Measurements from ENCODE around the gene STK17A.
"Not testable (repeated sequence)": the region's sequence is repeated elsewhere in the genome, so short reads cannot be mapped to it uniquely, and the experiment has no call there.

The STK17A gene

GRCh38 chr7:43602256-43602655 lies 19.3 kb downstream of the STK17A start:
- DNase-seq = no peak

- DNase-seq = no peak
Measured at GRCh38 chr7:43604251-43604650, 21.3 kb downstream of the STK17A start.

- DNase-seq = no peak
Measured at GRCh38 chr7:43609097-43609496, 26.2 kb downstream of the STK17A start.

GRCh38 chr7:43612128-43612527 lies 29.2 kb downstream of the STK17A start:
- DNase-seq = no peak

GRCh38 chr7:43612599-43613589 lies 30.0 kb downstream of the STK17A start:
- no peak for DNase-seq

- DNase-seq = no peak
Measured at GRCh38 chr7:43615558-43616145, 32.7 kb downstream of the STK17A start.

- no peak for DNase-seq
Measured at GRCh38 chr7:43616977-43617376, 34.1 kb downstream of the STK17A start.

GRCh38 chr7:43618073-43618472 lies 35.2 kb downstream of the STK17A start:
- DNase-seq = no peak

GRCh38 chr7:43619213-43620012 lies 36.5 kb downstream of the STK17A start:
- no peak for DNase-seq

- no peak for DNase-seq
Measured at GRCh38 chr7:43621729-43622448, 39.0 kb downstream of the STK17A start.

- DNase-seq = no peak
Measured at GRCh38 chr7:43624156-43624555, 41.2 kb downstream of the STK17A start.

GRCh38 chr7:43625453-43625852 lies 42.5 kb downstream of the STK17A start:
- no peak for DNase-seq

GRCh38 chr7:43625980-43626379 lies 43.1 kb downstream of the STK17A start:
- no peak for DNase-seq

- DNase-seq = no peak
Measured at GRCh38 chr7:43626695-43627094, 43.8 kb downstream of the STK17A start.

GRCh38 chr7:43627798-43628197 lies 44.9 kb downstream of the STK17A start:
- DNase-seq = not testable (repeated sequence)

GRCh38 chr7:43628431-43628830 lies 45.5 kb downstream of the STK17A start:
- DNase-seq = no peak

- no peak for DNase-seq
Measured at GRCh38 chr7:43629857-43630256, 46.9 kb downstream of the STK17A start.

GRCh38 chr7:43630482-43630881 lies 47.6 kb downstream of the STK17A start:
- no peak for DNase-seq

- no peak for DNase-seq
Measured at GRCh38 chr7:43631559-43631958, 48.7 kb downstream of the STK17A start.

GRCh38 chr7:43632746-43633145 lies 49.8 kb downstream of the STK17A start:
- DNase-seq = no peak

GRCh38 chr7:43634384-43634783 lies 51.5 kb downstream of the STK17A start:
- no peak for DNase-seq

GRCh38 chr7:43636093-43636492 lies 53.2 kb downstream of the STK17A start:
- no peak for DNase-seq

Data from activated CD4-positive, alpha-beta T cell treated with anti-CD3 and anti-CD28 coated beads, Interleukin-2, amount 50 U/mL, for 48 hours (primary cell).